Left cardiac atrium (tissue), 4 donors: Measurements from ENCODE around the gene ASCC1. TPM values are rescaled to one million over a fixed set of nuclear protein-coding genes. Genes with fewer than 3 reads are reported as not detected.
"Not testable (repeated sequence)": the region's sequence is repeated elsewhere in the genome, so short reads cannot be mapped to it uniquely, and the experiment has no call there.

Source experiments
- ATAC-seq, 2 donors: fragments of 200-7000 bp; cut with Tn5 transposase; one replicate each; pipeline ENCODE4 v1.9.1; 2020; ENCODE audit warnings: mild to moderate bottlenecking in 2 of 2, moderate library complexity in 2 of 2
- DNase-seq: peaks from one replicate; pipeline ENCODE4 v3.0.0-alpha.2; 2020
- intact Hi-C, 2 donors: fragments of 100-400 bp; cut with DNase I; formaldehyde crosslinking; loops; one replicate each; pipeline versions ENCODE4 v1.14.1 to v1.15.1; 2022 to 2023
- total RNA-seq, 2 donors: library from RNA; stranded (reverse); fragmentation: NEBNext Ultra II Directional; extraction: Animal tissue kit (Norgen Biotek cat#: 25700); gene quantifications; one replicate each; pipeline ENCODE4 v1.2.1, GENCODE V29; 2021
- donor health status: DM: no; HTN: yes; CAD: no.
- donor health status: DM: no; HTN: yes; CAD: no; lungs with severe emphysema.
- donor health status: DM: yes; HTN: yes; CAD: no.
- donor health status: Dilated cardiomyopathy.

The ASCC1 gene
- total RNA-seq, 2 donors from 2014 or later, result 25.2 to 28.1 TPM

DNA sequence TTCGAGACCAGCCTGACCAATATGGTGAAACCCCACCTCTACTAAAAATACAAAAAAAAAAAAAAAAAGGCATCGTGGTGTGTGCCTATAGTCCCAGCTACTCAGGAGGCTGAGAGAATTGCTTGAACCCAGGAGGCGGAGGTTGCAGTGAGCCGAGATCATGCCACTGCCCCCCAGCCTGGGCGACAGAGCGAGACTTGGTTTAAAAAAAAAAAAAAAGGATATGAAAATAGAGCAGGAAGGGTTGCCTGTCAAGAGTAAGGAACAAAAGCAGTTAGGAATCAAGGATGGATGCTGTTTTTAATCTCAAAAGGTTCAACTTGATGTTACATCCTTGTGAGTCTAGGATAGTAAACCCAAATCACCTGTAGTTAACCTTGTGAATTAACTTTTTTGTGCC lies 11.8 kb upstream of the ASCC1 start:
- intact Hi-C loops, result loop anchor here in 1 of 2 donors (10.0 kb wide), 1 partner anchor 107 kb away; no protein-coding TSS in a partner anchor
- no peak for DNase-seq
- ATAC-seq, result no peak

DNA sequence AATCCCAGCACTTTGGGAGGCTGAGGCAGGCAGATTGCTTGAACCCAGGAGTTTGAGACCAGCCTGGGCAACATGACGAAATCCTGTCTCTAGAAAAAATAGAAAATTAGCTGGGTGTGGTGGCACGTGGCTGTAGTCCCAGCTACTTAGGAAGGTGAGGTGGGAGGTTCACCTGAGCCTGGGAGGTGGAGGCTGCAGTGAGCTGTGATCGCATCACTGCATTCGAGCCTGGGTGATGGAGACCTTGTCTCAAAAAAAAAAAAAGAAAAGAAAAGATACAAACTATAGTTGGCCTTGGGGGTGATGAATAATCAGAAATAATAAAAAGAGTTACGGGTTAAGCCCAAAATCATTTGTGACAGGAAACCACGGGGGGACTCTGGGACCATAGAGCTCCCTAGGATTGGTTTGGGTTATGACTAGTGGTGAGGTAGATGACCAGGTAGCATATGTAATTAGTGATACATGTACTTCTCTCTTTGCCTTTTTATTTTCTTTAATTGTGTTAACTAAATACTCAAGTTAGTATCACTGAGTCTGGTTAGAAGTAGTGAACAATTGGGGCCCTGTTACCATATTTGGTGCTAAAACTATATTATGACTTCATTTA lies 10.4 kb upstream of the ASCC1 start:
- intact Hi-C loops, result loop anchor here in 1 of 2 donors (10.0 kb wide), 1 partner anchor 108 kb away; no protein-coding TSS in a partner anchor
- no peak for ATAC-seq
- DNase-seq, result no peak

DNA sequence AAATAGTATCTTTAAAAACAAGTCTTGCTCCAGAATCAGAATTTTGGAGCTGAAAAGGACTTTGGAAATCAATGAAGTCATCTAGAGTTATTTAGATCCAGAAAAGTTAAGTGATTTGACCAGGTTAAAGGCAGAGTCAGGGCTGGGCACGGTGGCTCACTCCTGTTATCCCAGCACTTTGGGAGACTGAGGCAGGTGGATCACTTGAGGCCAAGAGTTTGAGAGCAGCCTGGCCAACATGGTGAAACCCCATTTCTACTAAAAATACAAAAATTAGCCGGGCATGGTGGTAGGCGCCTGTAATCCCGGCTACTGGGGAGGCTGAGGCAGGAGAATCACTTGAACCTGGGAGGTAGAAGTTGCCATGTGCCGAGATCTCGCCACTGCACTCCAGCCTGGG lies 8.1 kb upstream of the ASCC1 start:
- ATAC-seq, DNase-seq: not testable (repeated sequence)
- intact Hi-C loops, result loop anchor here (5.0 to 10.0 kb wide), 2 partner anchors 103 to 111 kb away; no protein-coding TSS in a partner anchor

DNA sequence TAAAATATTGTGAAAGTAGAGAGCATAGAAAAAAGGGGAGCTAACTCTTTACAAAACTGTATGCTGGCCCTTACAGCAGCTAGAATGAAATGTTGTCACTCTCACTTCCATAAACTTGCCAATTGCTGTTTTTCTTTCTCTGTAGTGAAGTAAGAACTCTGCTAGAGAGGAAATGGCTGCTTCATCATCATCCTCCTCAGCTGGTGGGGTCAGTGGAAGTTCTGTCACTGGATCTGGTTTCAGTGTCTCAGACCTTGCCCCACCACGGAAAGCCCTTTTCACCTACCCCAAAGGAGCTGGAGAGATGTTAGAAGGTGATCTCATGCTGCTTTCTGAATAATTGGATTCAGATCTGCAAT lies 7.6 kb upstream of the ASCC1 start:
- peak in 1 of 2 donors; percentile 34 for ATAC-seq
- intact Hi-C loops, result loop anchor here (2.0 to 10.0 kb wide), 3 partner anchors 104 to 175 kb away; no protein-coding TSS in a partner anchor
- no peak for DNase-seq

DNA sequence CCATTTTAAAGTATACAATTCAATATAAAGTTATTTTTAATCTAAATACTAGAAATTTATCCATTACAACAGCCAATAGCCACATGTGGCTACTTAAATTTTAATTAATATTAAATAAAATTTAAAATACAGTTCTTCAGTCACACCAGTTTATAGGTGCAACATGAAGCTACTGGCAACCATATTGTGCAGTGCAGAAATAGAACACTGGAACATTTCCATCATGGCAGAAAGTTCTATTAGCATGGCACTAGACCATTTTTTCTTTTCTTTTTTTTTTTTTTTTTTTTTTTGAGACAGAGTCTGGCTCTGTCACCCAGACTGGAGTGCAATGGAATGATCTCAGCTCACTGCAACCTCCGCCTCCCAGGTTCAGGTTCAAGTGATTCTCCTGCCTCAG lies 5.2 kb upstream of the ASCC1 start:
- intact Hi-C loops, result loop anchor here (5.0 to 10.0 kb wide), 2 partner anchors 106 to 114 kb away; no protein-coding TSS in a partner anchor
- no peak for ATAC-seq
- DNase-seq, result no peak

DNA sequence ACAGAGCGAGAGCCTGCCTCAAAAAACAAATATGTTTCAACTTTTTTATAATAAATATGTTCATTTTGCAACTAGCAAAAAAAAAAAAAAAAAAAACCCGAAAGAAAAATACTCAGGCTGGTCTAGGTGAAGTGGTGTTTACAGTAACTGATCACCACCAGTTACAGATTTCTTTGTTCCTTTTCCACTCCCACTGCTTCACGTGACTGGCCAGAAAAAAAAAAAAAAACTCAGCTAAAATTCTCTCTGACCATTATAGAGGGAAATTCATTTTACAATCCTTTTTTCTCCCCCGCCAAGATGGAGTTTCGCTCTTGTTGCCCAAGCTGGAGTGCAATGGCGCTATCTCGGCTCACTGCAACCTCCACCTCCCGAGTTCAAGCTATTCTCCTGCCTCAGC lies 4.6 kb upstream of the ASCC1 start:
- no peak for DNase-seq
- intact Hi-C loops, result loop anchor here (5.0 to 10.0 kb wide), 2 partner anchors 107 to 114 kb away; no protein-coding TSS in a partner anchor
- no peak for ATAC-seq

DNA sequence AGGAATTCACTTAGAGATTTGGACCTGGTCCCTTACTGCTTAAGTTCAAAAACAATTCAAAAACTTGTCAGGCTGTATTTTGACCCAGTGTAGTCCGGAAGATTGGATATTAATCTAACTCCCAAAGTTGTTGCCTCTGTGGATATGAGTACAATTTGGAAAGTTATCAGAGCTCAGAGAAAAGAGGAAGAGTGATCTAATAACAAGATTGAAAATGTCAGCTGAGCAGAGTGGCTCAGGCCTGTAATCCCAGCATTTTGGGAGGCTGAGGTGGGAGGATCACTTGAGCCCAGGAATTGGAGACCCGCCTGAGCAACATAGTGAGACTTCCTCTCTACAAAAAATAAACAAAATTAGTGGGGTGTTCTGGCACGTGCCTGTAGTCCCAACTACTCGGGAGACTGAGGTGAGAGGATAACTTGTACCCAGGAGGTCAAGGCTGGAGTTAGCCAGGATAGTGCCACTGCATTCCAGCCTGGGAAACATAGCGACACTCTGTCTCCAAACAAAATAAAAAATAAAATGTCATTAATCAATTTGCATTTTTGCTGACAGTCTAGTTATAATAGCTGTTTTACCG lies 3.2 kb upstream of the ASCC1 start:
- no peak for DNase-seq
- intact Hi-C loops, result loop anchor here (2.0 to 10.0 kb wide), 3 partner anchors 53 to 87 kb away; partner anchors contain the start of gene DDIT4 (in 1 of the 2)
- no peak for ATAC-seq

DNA sequence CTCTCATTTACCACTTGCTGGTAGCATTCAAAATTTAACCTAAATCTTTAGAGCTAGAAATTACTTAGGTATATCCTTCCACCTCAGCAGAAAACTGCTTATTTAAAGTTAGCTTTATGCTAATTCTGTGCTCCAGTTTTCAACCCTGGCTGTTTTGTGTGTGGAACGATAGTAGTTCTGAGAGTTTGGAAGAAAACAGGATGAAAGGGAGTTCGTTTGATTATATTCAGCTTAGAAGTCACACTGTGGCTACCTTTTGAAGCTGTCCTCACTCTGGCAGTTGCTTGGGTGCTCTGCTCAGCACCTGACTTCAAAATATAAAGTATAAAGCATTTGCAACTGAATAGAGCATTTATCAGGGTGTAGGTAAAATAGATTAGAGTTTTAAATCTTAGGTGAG lies 2.6 kb upstream of the ASCC1 start:
- ATAC-seq (no peak), DNase-seq (no peak)
- intact Hi-C loops, result loop anchor here (2.0 to 10.0 kb wide), 3 partner anchors 54 to 86 kb away; partner anchors contain the start of gene DDIT4 (in 1 of the 2)

DNA sequence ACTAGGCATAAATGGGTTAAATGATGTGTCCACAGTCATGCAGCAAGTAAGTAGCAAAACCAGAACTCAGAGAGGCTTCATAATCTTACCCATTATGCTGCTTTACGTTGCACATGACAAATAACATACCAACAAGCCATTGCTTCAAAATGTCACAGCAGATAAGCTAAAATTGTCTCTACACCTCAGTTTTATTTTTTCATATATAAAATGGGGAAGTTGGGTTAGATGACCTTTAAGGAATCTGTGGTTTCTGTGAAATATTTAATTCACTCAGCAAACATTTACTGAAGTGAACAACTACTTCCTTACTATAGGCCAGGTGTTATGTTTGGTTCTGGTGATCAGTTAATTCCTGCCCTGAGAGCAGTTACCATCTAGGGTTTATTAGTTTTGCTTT lies 2.2 kb upstream of the ASCC1 start:
- DNase-seq (no peak), ATAC-seq (no peak)
- intact Hi-C loops, result loop anchor here (2.0 to 10.0 kb wide), 3 partner anchors 54 to 86 kb away; partner anchors contain the start of gene DDIT4 (in 1 of the 2)

DNA sequence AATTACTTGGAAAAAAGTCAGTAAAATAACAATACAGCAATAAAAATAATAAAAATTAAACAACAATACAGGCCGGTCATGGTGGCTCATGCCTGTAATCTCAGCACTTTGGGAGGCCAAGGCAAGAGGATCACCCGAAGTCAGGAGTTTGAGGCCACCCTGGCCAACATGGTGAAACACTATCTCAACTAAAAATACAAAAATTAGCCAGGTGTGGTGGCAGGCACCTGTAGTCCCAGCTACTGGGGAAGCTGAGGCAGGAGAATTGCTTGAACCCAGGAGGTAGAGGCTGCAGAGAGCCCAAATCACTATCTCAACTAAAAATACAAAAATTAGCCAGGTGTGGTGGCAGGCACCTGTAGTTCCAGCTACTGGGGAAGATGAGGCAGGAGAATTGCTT lies 4.2 kb downstream of the ASCC1 start:
- DNase-seq, ATAC-seq: not testable (repeated sequence)
- intact Hi-C loops, result loop anchor here in 1 of 2 donors (10.0 kb wide), 1 partner anchor 77 kb away; no protein-coding TSS in a partner anchor

DNA sequence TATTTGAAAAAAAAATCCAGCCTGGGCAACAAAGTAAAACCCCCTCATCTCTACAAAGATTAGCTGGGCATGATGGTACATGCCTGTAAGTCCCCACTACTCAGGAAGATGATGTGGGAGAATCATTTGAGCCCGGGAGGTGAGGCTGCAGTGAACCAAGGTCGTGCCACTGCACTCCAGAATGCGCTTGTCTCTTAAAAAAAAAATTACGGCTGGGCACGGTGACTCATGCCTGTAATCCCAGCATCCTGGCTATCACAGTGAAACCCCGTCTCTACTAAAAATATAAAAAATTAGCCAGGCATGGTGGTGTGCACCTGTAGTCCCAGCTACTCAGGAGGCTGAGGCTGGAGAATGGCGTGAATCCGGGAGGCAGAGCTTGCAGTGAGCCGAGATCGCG lies 4.7 kb downstream of the ASCC1 start:
- not testable (repeated sequence) for DNase-seq, ATAC-seq
- intact Hi-C loops, result loop anchor here in 1 of 2 donors (10.0 kb wide), 1 partner anchor 77 kb away; no protein-coding TSS in a partner anchor

DNA sequence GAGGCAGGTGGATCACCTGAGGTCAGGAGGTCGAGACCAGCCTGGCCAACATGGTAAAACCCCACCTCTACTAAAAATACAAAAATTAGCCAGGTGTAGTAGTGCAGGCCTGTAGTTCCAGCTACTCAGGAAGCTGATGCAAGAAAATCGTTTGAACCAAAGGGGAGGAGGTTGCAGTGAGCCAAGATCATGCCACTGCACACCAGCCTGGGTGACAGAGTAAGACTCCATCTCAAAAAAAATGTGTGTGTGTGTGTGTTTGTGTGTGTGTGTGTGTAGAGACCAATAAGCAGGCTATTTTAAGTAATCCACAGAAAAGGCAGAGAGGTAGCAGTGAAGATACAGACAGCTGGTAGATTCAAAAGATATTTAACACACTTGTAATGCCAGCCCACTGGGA lies 7.5 kb downstream of the ASCC1 start:
- intact Hi-C loops, result not testable (repeated sequence)

DNA sequence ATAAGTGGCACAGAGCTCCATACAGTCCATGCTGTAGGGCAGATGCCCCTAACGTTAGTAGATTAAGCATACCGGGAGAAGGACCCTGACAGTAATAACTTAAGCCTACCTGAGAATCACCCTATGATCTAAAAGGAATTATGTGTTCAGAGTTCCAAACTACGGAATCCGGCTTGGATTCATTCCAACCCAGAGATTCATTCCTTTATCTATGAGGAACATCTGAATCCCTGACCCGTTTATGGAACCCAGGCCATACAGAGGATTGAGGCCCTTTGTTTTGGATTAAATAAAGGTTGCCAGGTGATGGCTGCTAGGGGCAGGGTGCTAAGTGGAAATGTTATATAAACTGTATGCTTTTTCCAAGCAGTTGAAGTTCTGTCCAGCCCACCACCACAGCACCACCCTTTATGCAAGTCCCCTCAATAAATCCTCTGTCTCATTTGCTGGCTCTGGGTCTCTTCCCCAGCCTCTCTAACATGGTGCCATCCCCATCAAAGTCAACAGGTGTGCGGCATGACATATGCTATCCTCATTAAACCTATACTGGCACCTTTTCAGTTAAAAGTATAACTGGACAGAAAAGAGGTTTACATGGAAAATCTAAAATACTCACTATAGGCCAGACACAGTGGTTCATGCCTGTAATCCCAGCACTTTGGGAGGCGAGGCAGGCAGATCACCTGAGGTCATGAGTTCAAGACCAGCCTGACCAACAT lies 9.4 kb downstream of the ASCC1 start:
- intact Hi-C loops, result no loop called here
- ATAC-seq, result no peak

More for the DNA sequence above, 7.5 kb downstream of the ASCC1 start:
- not testable (repeated sequence) for DNase-seq, ATAC-seq

DNA sequence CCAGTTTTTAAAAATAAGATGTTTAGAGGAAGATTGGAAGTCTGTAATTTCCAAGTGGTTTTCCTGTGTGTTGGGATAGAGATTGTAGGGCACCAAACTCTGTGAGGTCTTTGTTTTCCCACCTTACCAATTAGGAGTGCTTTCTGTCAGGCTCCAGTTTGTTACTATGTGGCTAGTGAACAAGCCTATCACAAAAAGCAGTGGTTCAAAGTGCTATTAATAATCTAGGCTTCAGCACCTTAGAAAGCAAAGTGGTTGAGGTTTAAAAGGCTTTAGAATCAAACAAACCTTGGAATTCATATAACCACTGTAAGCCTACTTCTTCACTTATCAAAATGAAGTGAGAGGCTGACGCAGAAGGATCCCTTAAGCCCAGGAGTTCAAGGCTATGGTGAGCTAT lies 11.4 kb downstream of the ASCC1 start:
- DNase-seq (no peak), ATAC-seq (no peak)
- intact Hi-C loops, result no loop called here

More for the DNA sequence above, 9.4 kb downstream of the ASCC1 start:
- no peak for DNase-seq

DNA sequence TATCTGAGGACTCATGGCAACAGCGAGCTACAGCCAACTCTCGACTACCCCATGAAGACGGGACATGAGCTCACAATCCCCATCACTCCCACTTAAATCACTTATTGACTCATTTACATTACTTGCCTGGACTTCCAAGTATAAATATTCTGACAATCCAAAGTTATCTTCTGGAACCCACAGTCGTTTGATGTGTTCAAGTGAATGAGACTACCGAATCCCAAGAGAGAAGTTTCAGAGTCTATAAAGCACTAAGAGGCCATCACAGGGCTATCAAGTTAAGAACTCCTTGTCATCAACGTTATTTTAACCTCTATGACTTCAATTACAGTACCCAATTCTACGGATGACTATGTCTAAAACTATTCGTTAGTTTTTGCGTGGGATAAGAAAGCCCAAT lies 11.8 kb downstream of the ASCC1 start:
- no peak for ATAC-seq
- no peak for DNase-seq
- intact Hi-C loops, result no loop called here

DNA sequence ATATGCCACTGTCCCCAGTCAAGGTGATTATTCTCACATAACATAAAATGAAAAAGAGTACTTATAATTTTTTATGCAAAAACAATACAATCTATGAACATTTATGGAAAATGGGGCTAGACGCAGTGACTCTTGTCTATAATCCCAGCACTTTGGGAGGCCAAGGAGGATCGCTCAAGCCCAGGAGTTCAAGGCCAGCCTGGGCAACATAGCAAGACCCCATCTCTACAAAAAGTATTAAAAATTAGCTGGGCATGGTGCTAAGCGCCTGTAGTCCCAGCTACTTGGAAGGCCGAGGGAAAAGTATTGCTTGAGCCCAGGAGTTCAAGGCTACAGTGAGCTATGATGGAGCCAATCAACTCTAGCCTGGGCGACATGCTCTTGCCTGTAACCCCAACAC lies 14.8 kb downstream of the ASCC1 start:
- intact Hi-C loops, result no loop called here
- DNase-seq (no peak), ATAC-seq (no peak)

DNA sequence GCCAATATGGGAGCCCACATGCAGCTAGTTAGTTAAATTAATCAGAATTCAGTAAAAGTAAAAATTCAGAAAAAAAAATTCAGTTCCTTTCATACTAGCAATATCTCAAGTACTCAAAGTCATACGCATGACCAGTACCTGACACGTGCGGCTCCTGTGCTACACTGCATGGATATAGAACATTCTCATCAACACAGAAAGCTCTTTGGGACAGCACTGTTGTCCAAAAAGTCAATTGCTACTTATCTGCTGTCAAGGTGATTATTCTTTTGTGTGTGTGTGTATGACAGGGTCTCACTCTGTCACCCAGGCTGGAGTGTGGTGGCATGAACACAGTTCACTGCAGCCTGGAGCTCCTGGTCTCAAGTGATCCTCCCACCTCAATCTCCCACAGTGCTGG lies 15.2 kb downstream of the ASCC1 start:
- intact Hi-C loops, result no loop called here
- DNase-seq (no peak), ATAC-seq (no peak)

DNA sequence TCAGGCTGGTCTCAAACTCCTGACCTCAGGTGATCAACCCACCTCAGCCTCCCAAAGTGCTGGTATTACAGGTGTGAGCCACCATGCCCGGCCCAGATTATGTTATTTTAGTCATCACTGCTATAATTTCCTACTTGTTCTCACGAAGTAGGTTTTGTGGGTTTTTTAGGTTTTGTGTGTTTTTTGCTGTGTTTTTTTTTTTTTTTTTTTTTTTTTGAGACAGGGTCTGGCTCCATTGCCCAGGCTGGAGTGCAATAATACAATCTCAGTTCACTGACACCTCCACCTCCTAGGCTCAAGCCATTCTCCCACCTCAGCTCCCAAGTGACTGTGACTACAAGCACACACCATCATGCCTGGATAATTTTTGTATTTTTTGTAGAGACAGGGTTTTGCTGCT lies 21.1 kb downstream of the ASCC1 start:
- intact Hi-C loops, result no loop called here
- DNase-seq, result no peak
- ATAC-seq, result no peak

DNA sequence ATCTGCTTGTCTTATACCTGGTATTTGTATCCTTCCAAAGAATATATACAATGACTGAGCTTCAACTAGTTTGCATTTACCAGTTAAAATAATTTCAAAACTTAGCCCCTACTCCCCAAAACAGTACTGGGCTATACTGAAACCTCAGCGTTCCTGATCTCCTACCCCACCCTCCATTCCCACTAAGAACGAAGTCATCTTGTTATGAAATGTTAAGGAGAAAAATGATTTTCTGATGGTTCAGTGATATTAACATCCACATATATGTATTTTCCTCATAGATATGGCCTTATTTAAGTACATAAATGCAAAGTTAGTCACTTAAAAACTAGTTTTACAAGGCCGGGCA lies 29.1 kb downstream of the ASCC1 start:
- intact Hi-C loops, result no loop called here
- DNase-seq, result no peak
- peak; percentile 38 to 44 for ATAC-seq
